ENCODE data around the gene PCCA.

The PCCA gene

DNA sequence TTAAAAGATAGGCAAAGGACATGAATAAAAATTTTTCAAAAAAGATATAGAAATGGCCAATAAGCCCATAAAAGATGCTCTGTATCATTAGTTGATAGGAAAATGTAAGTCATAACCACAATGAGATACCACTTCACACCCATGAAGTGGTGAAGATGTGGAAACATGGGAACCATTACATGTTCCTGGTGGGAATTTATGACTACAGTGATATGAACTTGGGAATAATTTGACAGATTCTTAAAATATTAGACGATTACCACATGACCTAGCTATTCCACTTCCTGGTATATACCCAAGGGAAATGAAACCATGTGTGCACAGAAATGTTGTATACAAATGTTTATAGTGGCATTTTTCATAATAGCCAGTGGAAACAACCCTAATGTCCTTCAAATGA lies 267.5 kb downstream of the PCCA start:
- H3K9me3 ChIP-seq, result no peaks in the 10 kb centered on the region
- no peaks in the 10 kb centered on the region for H3K36me3 ChIP-seq
- H3K27me3 ChIP-seq, result no peaks in the 10 kb centered on the region
- TF ChIP-seq, protein P1, sequence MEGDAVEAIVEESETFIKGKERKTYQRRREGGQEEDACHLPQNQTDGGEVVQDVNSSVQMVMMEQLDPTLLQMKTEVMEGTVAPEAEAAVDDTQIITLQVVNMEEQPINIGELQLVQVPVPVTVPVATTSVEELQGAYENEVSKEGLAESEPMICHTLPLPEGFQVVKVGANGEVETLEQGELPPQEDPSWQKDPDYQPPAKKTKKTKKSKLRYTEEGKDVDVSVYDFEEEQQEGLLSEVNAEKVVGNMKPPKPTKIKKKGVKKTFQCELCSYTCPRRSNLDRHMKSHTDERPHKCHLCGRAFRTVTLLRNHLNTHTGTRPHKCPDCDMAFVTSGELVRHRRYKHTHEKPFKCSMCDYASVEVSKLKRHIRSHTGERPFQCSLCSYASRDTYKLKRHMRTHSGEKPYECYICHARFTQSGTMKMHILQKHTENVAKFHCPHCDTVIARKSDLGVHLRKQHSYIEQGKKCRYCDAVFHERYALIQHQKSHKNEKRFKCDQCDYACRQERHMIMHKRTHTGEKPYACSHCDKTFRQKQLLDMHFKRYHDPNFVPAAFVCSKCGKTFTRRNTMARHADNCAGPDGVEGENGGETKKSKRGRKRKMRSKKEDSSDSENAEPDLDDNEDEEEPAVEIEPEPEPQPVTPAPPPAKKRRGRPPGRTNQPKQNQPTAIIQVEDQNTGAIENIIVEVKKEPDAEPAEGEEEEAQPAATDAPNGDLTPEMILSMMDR (IDR thresholded peaks at IDR 0.05), result no peak
- no peak overlapping the region for H3K27ac ChIP-seq
- H3K4me1 ChIP-seq (ENCODE audit: control insufficient read depth in 1 of 2, insufficient read depth in 1 of 2, low read depth in 1 of 2, low read length in 1 of 2), result peaks cover 0 to 6% of the 10 kb centered on the region in 2 experiments
- H3K4me3 ChIP-seq (ENCODE audit: low read depth in 1 of 2, low read length in 1 of 2), result no peak overlapping the region

DNA sequence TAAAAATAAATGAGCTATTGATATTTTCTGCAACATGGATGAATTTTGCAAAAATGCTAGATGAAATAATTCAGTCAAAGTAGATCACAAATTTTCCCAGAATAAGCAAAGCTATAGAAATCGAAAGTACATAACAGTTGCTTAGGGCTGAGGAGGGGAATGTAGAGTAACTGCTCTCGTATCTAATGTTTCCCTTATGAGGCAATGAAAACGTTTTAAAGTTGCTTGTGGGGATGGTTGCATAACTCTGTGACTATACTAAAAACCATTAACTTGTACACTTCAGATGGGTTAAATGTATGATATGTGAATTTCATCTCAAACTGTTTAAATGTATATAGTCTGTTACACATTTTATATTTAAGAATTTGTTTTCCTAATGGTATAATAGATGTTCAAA lies 268.0 kb downstream of the PCCA start:
- no peaks in the 10 kb centered on the region for H3K36me3 ChIP-seq
- H3K9me3 ChIP-seq, result no peaks in the 10 kb centered on the region
- no peaks in the 10 kb centered on the region for H3K27me3 ChIP-seq
- H3K27ac ChIP-seq, result no peak overlapping the region
- no peak overlapping the region for H3K4me3 ChIP-seq (ENCODE audit: low read depth in 1 of 2, low read length in 1 of 2)
- TF ChIP-seq, protein P1 (IDR thresholded peaks at IDR 0.05), result no peak
- peaks cover 0 to 6% of the 10 kb centered on the region in 2 experiments for H3K4me1 ChIP-seq (ENCODE audit: control insufficient read depth in 1 of 2, insufficient read depth in 1 of 2, low read depth in 1 of 2, low read length in 1 of 2)

GRCh38 chr13:100357764-100358163 lies 268.9 kb downstream of the PCCA start:
- Histone ChIP-seq H3K4me3 (ENCODE audit: low read depth in 1 of 2, low read length in 1 of 2) (no peak overlapping the region), H3K27me3 (no peaks in the 10 kb centered on the region), H3K27ac (no peak overlapping the region), H3K36me3 (no peaks in the 10 kb centered on the region), H3K4me1 (ENCODE audit: control insufficient read depth in 1 of 2, insufficient read depth in 1 of 2, low read depth in 1 of 2, low read length in 1 of 2) (peaks cover 0 to 6% of the 10 kb centered on the region in 2 experiments), H3K9me3 (no peaks in the 10 kb centered on the region)
- TF ChIP-seq, protein P1 (IDR thresholded peaks at IDR 0.05), result no peak

GRCh38 chr13:100361504-100361903 lies 272.6 kb downstream of the PCCA start:
- Histone ChIP-seq H3K9me3 (no peaks in the 10 kb centered on the region), H3K27me3 (no peaks in the 10 kb centered on the region), H3K4me3 (ENCODE audit: low read depth in 1 of 2, low read length in 1 of 2) (no peak overlapping the region), H3K27ac (no peak overlapping the region), H3K36me3 (no peaks in the 10 kb centered on the region), H3K4me1 (ENCODE audit: control insufficient read depth in 1 of 2, insufficient read depth in 1 of 2, low read depth in 1 of 2, low read length in 1 of 2) (peaks cover 0 to 6% of the 10 kb centered on the region in 2 experiments)
- TF ChIP-seq, protein P1 (IDR thresholded peaks at IDR 0.05), result no peak

GRCh38 chr13:100362371-100362770 lies 273.5 kb downstream of the PCCA start:
- Histone ChIP-seq H3K4me1 (ENCODE audit: control insufficient read depth in 1 of 2, insufficient read depth in 1 of 2, low read depth in 1 of 2, low read length in 1 of 2) (no peaks in the 10 kb centered on the region), H3K4me3 (ENCODE audit: low read depth in 1 of 2, low read length in 1 of 2) (no peak overlapping the region), H3K27me3 (no peaks in the 10 kb centered on the region), H3K36me3 (no peaks in the 10 kb centered on the region), H3K27ac (no peak overlapping the region), H3K9me3 (no peaks in the 10 kb centered on the region)
- TF ChIP-seq, protein P1 (IDR thresholded peaks at IDR 0.05), result no peak

DNA sequence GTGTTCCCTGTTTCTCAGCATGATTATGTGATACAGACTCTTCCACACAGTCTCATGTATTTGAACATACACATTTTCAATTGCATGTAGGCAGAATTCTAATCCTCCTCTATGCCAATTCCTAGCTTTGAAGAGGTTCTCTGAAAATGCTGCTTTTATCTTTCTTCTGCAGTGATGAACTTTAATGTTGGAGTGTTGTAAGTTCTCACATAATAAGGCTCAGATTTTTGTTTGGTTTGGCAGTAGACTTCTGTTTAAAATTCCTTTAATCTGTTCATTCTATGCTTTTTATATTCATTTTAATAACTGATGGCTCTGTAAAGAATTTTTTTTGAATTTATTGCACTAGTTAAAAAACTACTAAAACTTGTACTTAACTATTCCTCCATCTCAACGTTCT lies 273.9 kb downstream of the PCCA start:
- no peaks in the 10 kb centered on the region for H3K4me1 ChIP-seq (ENCODE audit: control insufficient read depth in 1 of 2, insufficient read depth in 1 of 2, low read depth in 1 of 2, low read length in 1 of 2)
- H3K9me3 ChIP-seq, result no peaks in the 10 kb centered on the region
- no peak overlapping the region for H3K27ac ChIP-seq
- no peaks in the 10 kb centered on the region for H3K27me3 ChIP-seq
- no peak overlapping the region for H3K4me3 ChIP-seq (ENCODE audit: low read depth in 1 of 2, low read length in 1 of 2)
- TF ChIP-seq, protein P1 (IDR thresholded peaks at IDR 0.05), result no peak
- no peaks in the 10 kb centered on the region for H3K36me3 ChIP-seq
